ENCODE measurements around the gene KDM3B.
"Not testable (repeated sequence)": the region's sequence is repeated elsewhere in the genome, so short reads cannot be mapped to it uniquely, and the experiment has no call there.

KDM3B gene

DNA sequence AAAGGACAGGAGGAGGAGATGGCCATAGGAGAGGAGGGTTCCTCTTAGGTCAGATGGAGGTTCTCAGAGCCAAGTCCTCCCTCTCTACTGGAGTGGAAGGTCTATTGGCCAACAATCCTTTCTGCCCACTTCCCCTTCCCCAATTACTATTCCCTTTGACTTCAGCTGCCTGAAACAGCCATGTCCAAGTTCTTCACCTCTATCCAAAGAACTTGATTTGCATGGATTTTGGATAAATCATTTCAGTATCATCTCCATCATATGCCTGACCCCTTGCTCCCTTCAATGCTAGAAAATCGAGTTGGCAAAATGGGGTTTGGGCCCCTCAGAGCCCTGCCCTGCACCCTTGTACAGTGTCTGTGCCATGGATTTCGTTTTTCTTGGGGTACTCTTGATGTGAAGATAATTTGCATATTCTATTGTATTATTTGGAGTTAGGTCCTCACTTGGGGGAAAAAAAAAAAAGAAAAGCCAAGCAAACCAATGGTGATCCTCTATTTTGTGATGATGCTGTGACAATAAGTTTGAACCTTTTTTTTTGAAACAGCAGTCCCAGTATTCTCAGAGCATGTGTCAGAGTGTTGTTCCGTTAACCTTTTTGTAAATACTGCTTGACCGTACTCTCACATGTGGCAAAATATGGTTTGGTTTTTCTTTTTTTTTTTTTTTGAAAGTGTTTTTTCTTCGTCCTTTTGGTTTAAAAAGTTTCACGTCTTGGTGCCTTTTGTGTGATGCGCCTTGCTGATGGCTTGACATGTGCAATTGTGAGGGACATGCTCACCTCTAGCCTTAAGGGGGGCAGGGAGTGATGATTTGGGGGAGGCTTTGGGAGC lies 115.9 kb downstream of the KDM3B start:
- DNase-seq: no peak

DNA sequence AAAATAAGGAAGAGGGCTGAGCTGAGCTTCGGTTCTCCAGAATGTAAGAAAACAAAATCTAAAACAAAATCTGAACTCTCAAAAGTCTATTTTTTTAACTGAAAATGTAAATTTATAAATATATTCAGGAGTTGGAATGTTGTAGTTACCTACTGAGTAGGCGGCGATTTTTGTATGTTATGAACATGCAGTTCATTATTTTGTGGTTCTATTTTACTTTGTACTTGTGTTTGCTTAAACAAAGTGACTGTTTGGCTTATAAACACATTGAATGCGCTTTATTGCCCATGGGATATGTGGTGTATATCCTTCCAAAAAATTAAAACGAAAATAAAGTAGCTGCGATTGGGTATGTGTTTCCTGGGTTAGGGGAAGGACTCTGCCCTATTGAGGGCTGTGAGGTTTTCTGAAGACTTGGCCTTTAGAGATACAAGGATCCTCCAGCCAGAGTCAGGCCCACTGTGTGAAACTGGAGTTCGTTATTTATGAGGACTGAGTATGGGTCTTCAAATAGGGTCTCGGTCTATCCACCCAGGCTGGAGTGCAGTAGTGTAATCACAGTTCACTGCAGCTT lies 116.6 kb downstream of the KDM3B start:
- DNase-seq: no peak

DNA sequence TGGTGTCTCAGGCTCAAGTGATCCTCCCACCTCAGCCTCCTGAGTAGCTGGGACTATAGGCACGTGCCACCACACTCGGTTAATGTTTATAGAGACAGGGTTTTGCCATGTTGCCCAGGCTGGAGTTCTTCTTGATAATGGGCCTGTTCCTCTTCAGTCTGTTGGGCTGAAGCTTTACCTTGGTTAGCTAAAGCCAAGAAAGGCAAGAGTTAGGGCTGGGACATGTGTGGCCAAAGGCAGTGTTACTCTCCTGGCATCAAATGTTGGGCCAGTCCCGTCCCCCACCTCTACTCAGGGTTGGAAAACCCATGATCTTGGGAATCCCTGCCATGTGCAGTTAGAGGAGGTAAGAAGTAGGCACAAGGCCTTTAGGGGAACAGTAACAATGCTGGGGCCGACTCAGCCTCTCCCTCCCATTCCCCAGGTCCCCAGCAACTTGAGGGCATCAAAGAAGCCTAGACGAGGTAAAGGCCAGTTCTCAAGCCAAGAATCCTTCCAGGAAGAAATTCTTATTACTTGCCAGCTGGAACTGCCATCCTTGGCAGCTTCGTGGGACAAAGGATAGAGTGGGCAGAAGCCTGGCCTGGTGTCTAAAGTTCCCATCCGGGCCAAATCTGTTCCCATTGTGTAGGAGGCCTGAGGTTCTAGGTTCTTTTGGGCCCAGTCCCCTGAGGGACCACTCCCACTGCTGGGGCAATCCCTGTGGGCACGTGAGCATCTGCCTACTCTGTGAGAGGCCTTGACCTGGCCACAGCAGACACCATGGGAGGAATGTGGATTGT lies 117.2 kb downstream of the KDM3B start:
- DNase-seq: peak; percentile 87

DNA sequence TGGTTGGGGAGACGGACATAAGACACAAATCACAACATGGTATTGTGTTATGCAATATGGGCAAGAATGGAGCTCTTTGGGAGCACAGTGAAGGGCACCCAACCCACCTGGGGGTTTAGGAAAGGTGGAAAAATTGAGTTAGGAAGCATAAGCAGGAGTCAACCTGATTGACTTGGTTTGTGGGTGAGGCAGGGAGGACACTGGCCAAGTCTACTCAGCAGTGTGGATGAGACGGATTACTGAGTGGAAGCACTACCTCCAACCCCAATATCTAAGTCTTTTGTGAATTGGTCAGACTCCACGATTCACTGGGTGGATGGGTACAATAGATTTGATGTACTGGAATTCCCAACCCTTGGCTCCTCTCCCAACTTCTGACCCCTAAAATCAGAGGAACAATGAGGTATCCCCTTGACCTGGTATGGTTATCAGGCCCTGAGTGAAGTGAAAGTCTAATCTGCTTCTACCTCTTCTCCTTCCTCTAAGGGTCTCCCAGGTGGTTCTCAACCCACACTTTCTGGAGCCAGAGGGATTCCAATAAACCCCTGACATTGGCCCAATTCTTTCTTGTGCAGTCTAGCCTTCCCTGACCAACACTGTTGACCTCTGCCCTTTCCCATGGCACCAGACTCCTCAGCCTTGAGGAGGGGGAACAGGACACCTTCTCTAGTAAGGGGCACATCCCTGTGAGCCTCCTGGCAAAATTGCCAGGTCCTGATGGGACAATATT lies 118.0 kb downstream of the KDM3B start:
- DNase-seq: peak; percentile 57

DNA sequence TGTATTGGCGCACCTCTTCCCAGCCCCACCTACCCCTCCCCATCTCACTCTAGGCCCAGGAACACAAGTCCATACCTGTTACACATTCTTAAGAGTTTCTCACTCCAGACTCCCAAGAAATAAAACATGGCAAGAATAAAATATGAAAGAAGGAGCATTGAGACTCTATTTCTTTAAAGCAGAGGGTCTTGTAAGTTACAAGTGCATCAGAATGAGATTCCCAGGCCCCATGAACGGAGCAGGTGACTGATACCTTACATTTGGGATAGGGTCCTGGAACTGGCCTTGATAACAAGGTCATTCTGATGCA lies 118.5 kb downstream of the KDM3B start:
- no peak for DNase-seq

DNA sequence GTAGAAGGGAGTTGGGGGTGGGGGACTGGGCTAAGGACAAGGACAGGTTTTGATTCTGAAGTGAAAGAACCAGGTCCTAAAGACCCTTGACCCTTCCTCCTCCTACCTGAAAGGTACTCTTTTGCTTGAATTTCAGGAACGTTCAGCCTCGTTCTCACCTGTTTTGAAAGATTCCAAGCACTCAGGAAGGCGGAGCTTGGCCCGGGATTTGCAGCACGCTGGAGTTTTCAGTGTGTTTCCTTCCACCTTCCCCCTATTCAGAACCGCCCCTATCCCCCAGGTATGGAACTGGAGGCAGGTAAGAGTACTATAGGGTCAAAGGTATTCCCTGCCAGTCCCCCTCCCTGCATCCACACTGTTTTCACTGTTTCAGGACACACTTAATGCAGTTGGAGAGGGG lies 119.9 kb downstream of the KDM3B start:
- no peak for DNase-seq

DNA sequence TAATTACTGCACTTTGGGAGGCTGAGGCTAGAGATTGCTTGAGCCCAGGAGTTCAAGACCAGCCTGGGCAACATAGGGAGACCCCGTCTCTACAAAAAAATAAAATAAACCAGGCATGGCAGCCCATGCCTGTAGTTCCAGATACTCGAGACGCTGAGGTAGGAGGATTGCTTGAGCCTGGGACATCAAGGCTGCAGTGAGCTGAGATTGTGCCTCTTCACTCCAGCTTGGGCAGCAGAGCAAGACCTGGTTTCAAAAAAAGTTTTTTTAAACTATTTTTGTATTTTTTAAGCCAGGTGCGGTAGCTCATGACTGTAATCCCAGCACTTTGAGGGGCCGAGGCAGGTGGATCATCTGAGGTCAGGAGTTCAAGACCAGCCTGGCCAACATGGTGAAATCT lies 120.7 kb downstream of the KDM3B start:
- DNase-seq: not testable (repeated sequence)

DNA sequence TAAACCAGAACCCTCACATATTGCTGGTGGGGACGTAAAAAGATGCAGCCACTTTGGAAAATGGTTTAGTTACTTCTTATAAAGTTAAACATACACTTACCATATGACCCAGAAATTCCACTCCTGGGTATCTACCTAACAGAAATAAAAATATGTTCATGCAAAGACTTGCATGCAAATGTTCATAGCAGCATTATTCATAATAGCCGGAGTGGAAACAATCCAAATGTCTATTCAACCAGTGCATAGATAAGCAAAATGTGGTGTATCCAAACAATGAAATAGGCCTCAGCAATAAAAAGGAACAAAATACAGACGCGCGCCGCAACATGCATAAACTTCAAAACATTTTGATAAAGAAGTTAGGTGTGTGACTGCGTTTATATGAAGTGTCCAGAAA lies 124.4 kb downstream of the KDM3B start:
- DNase-seq: no peak

DNA sequence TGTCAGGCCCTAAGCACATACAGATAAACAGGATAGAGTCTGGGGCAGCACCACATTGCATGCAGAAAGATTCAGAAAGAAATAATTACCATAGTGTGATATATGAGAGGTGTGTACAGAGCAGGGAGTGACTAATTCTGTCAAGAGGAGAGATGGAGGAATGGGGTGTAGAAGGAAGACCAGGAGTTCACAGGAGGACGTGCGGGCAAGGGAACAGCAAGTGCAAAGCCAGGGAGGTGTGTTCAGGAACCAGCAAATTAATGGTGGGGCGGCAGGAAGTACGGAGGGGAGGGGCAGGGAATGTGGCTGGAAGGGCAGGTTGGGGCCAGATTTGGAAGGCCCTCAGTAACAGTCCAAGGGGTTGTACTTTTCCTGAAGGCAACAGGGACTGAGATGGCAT lies 130.2 kb downstream of the KDM3B start:
- no peak for DNase-seq

Measured in right forelimb (tissue), 1 donor.